ENCODE results near the gene ULK4.

The ULK4 gene

GRCh38 chr3:41629986-41630385 lies 331.9 kb downstream of the ULK4 start:
- no peak overlapping the region for H3K27ac ChIP-seq
- TF ChIP-seq, protein P1, sequence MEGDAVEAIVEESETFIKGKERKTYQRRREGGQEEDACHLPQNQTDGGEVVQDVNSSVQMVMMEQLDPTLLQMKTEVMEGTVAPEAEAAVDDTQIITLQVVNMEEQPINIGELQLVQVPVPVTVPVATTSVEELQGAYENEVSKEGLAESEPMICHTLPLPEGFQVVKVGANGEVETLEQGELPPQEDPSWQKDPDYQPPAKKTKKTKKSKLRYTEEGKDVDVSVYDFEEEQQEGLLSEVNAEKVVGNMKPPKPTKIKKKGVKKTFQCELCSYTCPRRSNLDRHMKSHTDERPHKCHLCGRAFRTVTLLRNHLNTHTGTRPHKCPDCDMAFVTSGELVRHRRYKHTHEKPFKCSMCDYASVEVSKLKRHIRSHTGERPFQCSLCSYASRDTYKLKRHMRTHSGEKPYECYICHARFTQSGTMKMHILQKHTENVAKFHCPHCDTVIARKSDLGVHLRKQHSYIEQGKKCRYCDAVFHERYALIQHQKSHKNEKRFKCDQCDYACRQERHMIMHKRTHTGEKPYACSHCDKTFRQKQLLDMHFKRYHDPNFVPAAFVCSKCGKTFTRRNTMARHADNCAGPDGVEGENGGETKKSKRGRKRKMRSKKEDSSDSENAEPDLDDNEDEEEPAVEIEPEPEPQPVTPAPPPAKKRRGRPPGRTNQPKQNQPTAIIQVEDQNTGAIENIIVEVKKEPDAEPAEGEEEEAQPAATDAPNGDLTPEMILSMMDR (conservative IDR thresholded peaks at IDR 0.05): no peak
- no peak for TF ChIP-seq ZFX (IDR thresholded peaks at IDR 0.05)

GRCh38 chr3:41629072-41629471 lies 332.8 kb downstream of the ULK4 start:
- TF ChIP-seq, protein P1 (conservative IDR thresholded peaks at IDR 0.05): no peak
- no peak for TF ChIP-seq ZFX (IDR thresholded peaks at IDR 0.05)
- no peak overlapping the region for H3K27ac ChIP-seq

DNA sequence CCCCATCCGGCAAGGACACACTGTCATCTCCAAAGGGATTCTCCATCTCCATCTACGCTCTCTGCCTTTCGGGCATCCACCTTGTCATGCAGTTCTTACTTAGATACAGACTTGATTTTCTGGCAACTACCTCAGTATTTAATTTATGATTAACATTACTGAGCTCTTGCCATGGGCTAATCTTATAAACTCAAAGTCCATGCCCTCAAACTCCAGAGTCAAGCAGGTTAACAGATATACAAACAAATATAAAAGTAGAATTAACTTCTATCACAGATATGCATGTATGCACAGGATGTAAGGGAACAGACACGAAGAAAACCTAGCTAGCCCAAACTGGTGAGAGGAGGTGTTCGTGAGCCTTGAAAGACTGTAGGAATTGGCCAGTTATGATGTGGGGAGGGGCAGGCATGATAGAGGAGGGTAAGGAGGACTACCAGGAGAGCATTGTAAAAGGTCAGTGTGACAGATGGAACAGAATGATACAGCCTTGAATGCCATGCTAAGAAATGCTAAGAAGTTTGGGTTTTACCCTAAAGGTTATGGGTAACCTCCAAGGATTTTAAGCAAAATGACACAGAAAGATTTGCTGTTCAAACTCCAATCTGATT lies 334.3 kb downstream of the ULK4 start:
- no peak for TF ChIP-seq ZFX (IDR thresholded peaks at IDR 0.05)
- TF ChIP-seq, protein P1 (conservative IDR thresholded peaks at IDR 0.05): no peak
- H3K27ac ChIP-seq: no peak overlapping the region

GRCh38 chr3:41612853-41613252 lies 349.1 kb downstream of the ULK4 start:
- no peak overlapping the region for H3K27ac ChIP-seq
- no peak for TF ChIP-seq ZFX (IDR thresholded peaks at IDR 0.05)
- TF ChIP-seq, protein P1 (conservative IDR thresholded peaks at IDR 0.05): no peak

GRCh38 chr3:41611008-41611407 lies 350.9 kb downstream of the ULK4 start:
- H3K27ac ChIP-seq: no peak overlapping the region
- TF ChIP-seq, protein P1 (conservative IDR thresholded peaks at IDR 0.05): no peak
- no peak for TF ChIP-seq ZFX (IDR thresholded peaks at IDR 0.05)

- TF ChIP-seq, protein P1 (conservative IDR thresholded peaks at IDR 0.05): no peak
- TF ChIP-seq ZFX (IDR thresholded peaks at IDR 0.05): no peak
These were observed 353.6 kb downstream of the ULK4 start for GRCh38 chr3:41608347-41608746.

DNA sequence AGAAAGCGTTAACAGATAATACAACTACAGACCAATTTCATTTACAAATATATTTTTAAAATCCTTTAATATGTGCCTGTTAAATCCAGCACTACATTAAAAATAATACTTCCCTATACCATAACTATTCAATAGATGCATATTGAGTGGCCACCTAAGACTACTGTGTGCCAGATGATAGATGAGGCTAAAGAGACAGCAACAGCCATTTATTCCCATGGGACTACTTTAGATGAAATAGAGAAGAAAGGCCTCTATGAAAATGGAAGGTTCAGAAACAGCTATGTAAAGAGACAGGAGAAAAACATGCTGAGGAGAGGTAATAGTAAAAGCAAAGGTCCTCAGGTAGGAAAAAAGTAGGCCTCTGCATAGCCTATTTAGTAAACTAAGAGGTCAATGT lies 358.1 kb downstream of the ULK4 start:
- H3K27ac ChIP-seq: no peak overlapping the region
- TF ChIP-seq ZFX (IDR thresholded peaks at IDR 0.05): no peak
- TF ChIP-seq, protein P1 (conservative IDR thresholded peaks at IDR 0.05): no peak

More at GRCh38 chr3:41608347-41608746, 353.6 kb downstream of the ULK4 start:
- no peak overlapping the region for H3K27ac ChIP-seq

All from C4-2B (cell line).